HepG2 (cell line): ENCODE results near the gene THRSP. TPM values are rescaled to one million over a fixed set of nuclear protein-coding genes. Genes with fewer than 3 reads are reported as not detected.

Experiments
- ATF2 ChIP-seq: sonication (generic); formaldehyde crosslinking; IDR thresholded peaks from 2 replicates; pipeline ENCODE4 v1.4.0; 2020; ENCODE audit warnings: missing genetic modification reagents
- DBP ChIP-seq: sonication (generic); formaldehyde crosslinking; IDR thresholded peaks from 2 replicates; pipeline ENCODE4 v1.4.0; 2020; ENCODE audit warnings: missing genetic modification reagents; ENCODE audit errors: not compliant biosample characterization
- EEA1 ChIP-seq: sonication (generic); formaldehyde crosslinking; IDR thresholded peaks from 2 replicates; pipeline ENCODE4 v1.5.1; 2020; ENCODE audit warnings: mild to moderate bottlenecking, missing genetic modification reagents, borderline replicate concordance
- ERF ChIP-seq: IDR thresholded peaks from 2 replicates; pipeline ENCODE4 v1.6.1; 2018; ENCODE audit warnings: missing biosample characterization, missing genetic modification reagents
- GFI1 ChIP-seq: sonication (generic); formaldehyde crosslinking; IDR thresholded peaks from 2 replicates; pipeline ENCODE4 v1.5.0; 2020; ENCODE audit warnings: missing genetic modification reagents, mild to moderate bottlenecking, borderline replicate concordance
- GLI4 ChIP-seq: sonication (generic); formaldehyde crosslinking; IDR thresholded peaks from 2 replicates; pipeline ENCODE4 v1.5.1; 2020; ENCODE audit warnings: missing genetic modification reagents, mild to moderate bottlenecking, moderate library complexity, borderline replicate concordance
- NCOA2 ChIP-seq: sonication (generic); formaldehyde crosslinking; IDR thresholded peaks from 2 replicates; pipeline ENCODE4 v1.8.0; 2022; ENCODE audit warnings: inconsistent platforms
- NR1H2 ChIP-seq: sonication (generic); formaldehyde crosslinking; IDR thresholded peaks from 2 replicates; pipeline ENCODE4 v1.8.1; 2022; ENCODE audit warnings: low read depth, missing genetic modification reagents, borderline replicate concordance
- PRDM15 ChIP-seq: sonication (generic); formaldehyde crosslinking; IDR thresholded peaks from 2 replicates; pipeline ENCODE4 v1.4.0; 2020; ENCODE audit warnings: missing genetic modification reagents
- RFX3 ChIP-seq: IDR thresholded peaks from 2 replicates; pipeline ENCODE4 v1.6.1; 2016; ENCODE audit warnings: missing biosample characterization, missing genetic modification reagents
- TCF7 ChIP-seq: sonication (generic); IDR thresholded peaks from 2 replicates; pipeline ENCODE4 v1.6.1; 2016; ENCODE audit warnings: antibody characterized with exemption, low read depth
- ZFP91 ChIP-seq: sonication (generic); formaldehyde crosslinking; IDR thresholded peaks from 2 replicates; pipeline ENCODE4 v1.9.0; 2022; ENCODE audit warnings: missing genetic modification reagents, mild to moderate bottlenecking, borderline replicate concordance
- ZNF383 ChIP-seq: sonication (generic); formaldehyde crosslinking; IDR thresholded peaks from 2 replicates; pipeline ENCODE4 v1.4.0; 2020; ENCODE audit warnings: missing genetic modification reagents, mild to moderate bottlenecking, borderline replicate concordance
- ZNF503 ChIP-seq: sonication (generic); formaldehyde crosslinking; IDR thresholded peaks from 2 replicates; pipeline ENCODE4 v1.4.0; 2020; ENCODE audit warnings: missing genetic modification reagents
- ZNF619 ChIP-seq: sonication (generic); formaldehyde crosslinking; IDR thresholded peaks from 2 replicates; pipeline ENCODE4 v1.4.0; 2020; ENCODE audit warnings: mild to moderate bottlenecking, missing genetic modification reagents
- ZSCAN5A ChIP-seq: sonication (generic); formaldehyde crosslinking; IDR thresholded peaks from 2 replicates; pipeline ENCODE4 v1.8.0; 2022; ENCODE audit warnings: mild to moderate bottlenecking, missing genetic modification reagents, borderline replicate concordance
- polyA plus RNA-seq, 8 experiments: library from polyadenylated mRNA; depleted of rRNA in 3 of 8; stranded (reverse) in 7 of 8; unstranded in 1 of 8; fragments of >200 nt; fragmentation: Illumina TruSeq in 4 of 8; extraction: Trizol in 4 of 8; gene quantifications; 2 replicates each; pipeline versions ENCODE4 v1.2.1 to v1.2.3, GENCODE V29; 2011 to 2016; ENCODE audit warnings: low read depth in 4 of 8, missing spikeins in 1 of 8, mixed read lengths in 1 of 8; ENCODE audit not compliant: insufficient read depth in 1 of 8
- total RNA-seq, 5 experiments: library from RNA; depleted of rRNA; stranded (reverse); fragments of >200 nt; fragmentation: Illumina TruSeq; extraction: Trizol; gene quantifications; 2 replicates each; pipeline ENCODE4 v1.2.3, GENCODE V29; 2016; ENCODE audit warnings: low read depth in 1 of 5

Gene THRSP
- total and polyA plus RNA-seq, 2 of the 13 experiments (the other 11 are each of a cell fraction or from before 2014, with no cell fraction given), result 0.13 to 0.58 TPM

GRCh38 chr11:78079232-78080083 is 15.8 kb downstream of the THRSP start, which contains the start of gene NDUFC2 (continued):
- TF ChIP-seq PRDM15 (CRISPR knock-in tag) (peak; percentile 76; the same call in 1 of the 2 replicates), DBP (CRISPR knock-in tag) (peak; percentile 32), RFX3 (CRISPR knock-in tag) (peak; percentile 47; the same call in 1 of the 2 replicates), ATF2 (CRISPR knock-in tag) (peak; percentile 91), ZNF383 (CRISPR knock-in tag) (no peak; the same call in 1 of the 2 replicates), GFI1 (CRISPR knock-in tag) (peak; percentile 50; the same call in 1 of the 2 replicates), ZSCAN5A (CRISPR knock-in tag) (peak; percentile 64; the same call in 1 of the 2 replicates), NR1H2 (no peak), TCF7 (no peak), ZFP91 (CRISPR knock-in tag) (peak; percentile 94), NCOA2 (CRISPR knock-in tag) (peak; percentile 70), ZNF619 (CRISPR knock-in tag) (no peak), ERF (CRISPR knock-in tag) (peak; percentile 94), GLI4 (CRISPR knock-in tag) (peak; percentile 83; the same call in 1 of the 2 replicates), EEA1 (peak; percentile 90), ZNF503 (CRISPR knock-in tag) (peak; percentile 82)
